Neural cell (in vitro differentiated cells): ENCODE data around the gene LURAP1L. TPM values are rescaled to one million over a fixed set of nuclear protein-coding genes. Genes with fewer than 3 reads are reported as not detected.

Experiments
- H2AFZ ChIP-seq: fragments of 200-600, 300-800 bp; sonication (generic), shearing (Covaris generic); 2 replicates; pipeline ENCODE4 v1.6.0; 2014; ENCODE audit warnings: low read depth, mild to moderate bottlenecking, antibody characterized with exemption, low read length, moderate library complexity
- H3F3A ChIP-seq: fragments of 200-600 bp; shearing (Covaris generic); 2 replicates; pipeline ENCODE4 v1.6.1; 2016; ENCODE audit warnings: mild to moderate bottlenecking, moderate library complexity, mixed read lengths, antibody characterized with exemption, low read length; ENCODE audit not compliant: insufficient read depth, poor library complexity, severe bottlenecking
- H3K27ac ChIP-seq: fragments of 200-600, 300-800 bp; sonication (generic), shearing (Covaris generic); 2 replicates; pipeline ENCODE4 v1.5.1; 2014; ENCODE audit warnings: mild to moderate bottlenecking, low read length, moderate library complexity
- H3K27me3 ChIP-seq: fragments of 300-800, 200-600 bp; sonication (generic), shearing (Covaris generic); 2 replicates; pipeline ENCODE4 v1.6.0; 2014; ENCODE audit warnings: mild to moderate bottlenecking, low read depth, low read length, moderate library complexity; ENCODE audit not compliant: insufficient read depth
- H3K36me3 ChIP-seq: fragments of 300-800, 200-600 bp; sonication (generic), shearing (Covaris generic); 2 replicates; pipeline ENCODE4 v1.5.1; 2014; ENCODE audit warnings: mild to moderate bottlenecking, antibody characterized with exemption, low read length, moderate library complexity; ENCODE audit not compliant: insufficient read depth
- H3K4me2 ChIP-seq: fragments of 300-800, 200-600 bp; sonication (generic), shearing (Covaris generic); 2 replicates; pipeline ENCODE4 v1.6.0; 2014; ENCODE audit warnings: mild to moderate bottlenecking, low read length
- H3K4me3 ChIP-seq: fragments of 300-800, 200-600 bp; sonication (generic), shearing (Covaris generic); 2 replicates; pipeline ENCODE4 v1.5.1; 2014; ENCODE audit warnings: mild to moderate bottlenecking, low read length, moderate library complexity
- H3K79me2 ChIP-seq: fragments of 200-600 bp; shearing (Covaris generic); replicated peaks from 2 replicates; pipeline ENCODE4 v1.6.0; 2014; ENCODE audit warnings: mild to moderate bottlenecking, low read length, moderate library complexity; ENCODE audit not compliant: insufficient read depth
- H3K9ac ChIP-seq: fragments of 300-800, 200-600 bp; sonication (generic), shearing (Covaris generic); 2 replicates; pipeline ENCODE4 v1.6.1; 2016; ENCODE audit warnings: mild to moderate bottlenecking, low read length, mixed read lengths
- H3K9me2 ChIP-seq: fragments of 200-600 bp; shearing (Covaris generic); 2 replicates; pipeline ENCODE4 v1.6.1; 2016; ENCODE audit warnings: mild to moderate bottlenecking, low read length, mixed read lengths; ENCODE audit not compliant: insufficient read depth
- H3K9me3 ChIP-seq: fragments of 200-600, 300-800 bp; sonication (generic), shearing (Covaris generic); 2 replicates; pipeline ENCODE4 v1.6.1; 2016; ENCODE audit warnings: mild to moderate bottlenecking, mixed run types, low read length, moderate library complexity, mixed read lengths
- H4K20me1 ChIP-seq: fragments of 200-600 bp; shearing (Covaris generic); 2 replicates; pipeline ENCODE4 v1.6.1; 2016; ENCODE audit warnings: mild to moderate bottlenecking, mixed run types; ENCODE audit not compliant: insufficient read depth
- CTCF ChIP-seq: fragments of 450-650 bp; IDR thresholded peaks from 2 replicates; pipeline ENCODE4 v1.5.1; 2014; ENCODE audit warnings: antibody characterized with exemption, mild to moderate bottlenecking, moderate library complexity; ENCODE audit not compliant: poor library complexity, severe bottlenecking
- EP300 ChIP-seq: fragments of 450-650 bp; conservative IDR thresholded peaks from 2 replicates; pipeline ENCODE4 v1.6.1; 2014; ENCODE audit warnings: antibody characterized with exemption, mild to moderate bottlenecking, moderate library complexity; ENCODE audit not compliant: poor library complexity, severe bottlenecking
- EZH2 ChIP-seq: fragments of 200-600, 300-800 bp; shearing (Covaris generic), sonication (generic); IDR thresholded peaks from 2 replicates; pipeline ENCODE4 v1.6.1; 2014; ENCODE audit warnings: antibody characterized with exemption, low read length, borderline replicate concordance, mild to moderate bottlenecking; ENCODE audit not compliant: insufficient read depth, poor library complexity, severe bottlenecking
- MXI1 ChIP-seq: fragments of 450-650 bp; conservative IDR thresholded peaks from 2 replicates; pipeline ENCODE4 v1.6.1; 2014; ENCODE audit warnings: antibody characterized with exemption, mild to moderate bottlenecking; ENCODE audit not compliant: poor library complexity, severe bottlenecking
- POLR2AphosphoS5 ChIP-seq: IDR thresholded peaks from 2 replicates; pipeline ENCODE4 v1.6.1; 2012
- RAD21 ChIP-seq: fragments of 450-650 bp; conservative IDR thresholded peaks from 2 replicates; pipeline ENCODE4 v1.6.1; 2014; ENCODE audit warnings: antibody characterized with exemption, mild to moderate bottlenecking, moderate library complexity
- SMC3 ChIP-seq: fragments of 450-650 bp; conservative IDR thresholded peaks from 2 replicates; pipeline ENCODE4 v1.6.1; 2014; ENCODE audit warnings: antibody characterized with exemption, mild to moderate bottlenecking, moderate library complexity; ENCODE audit not compliant: poor library complexity
- TAF1 ChIP-seq: IDR thresholded peaks from 2 replicates; pipeline ENCODE4 v1.6.1; 2012; ENCODE audit warnings: low read depth
- polyA plus RNA-seq: library from polyadenylated mRNA; depleted of rRNA; stranded (reverse); fragments of >200 nt; gene quantifications from 2 replicates; pipeline ENCODE4 v1.2.3, GENCODE V29; 2014
- TF ChIP-seq, protein P1 (sequence below): IDR thresholded peaks from 2 replicates; pipeline ENCODE4 v1.6.1; 2012; ENCODE audit warnings: borderline replicate concordance

Gene LURAP1L
- polyA plus RNA-seq, 1 donor from 2014 or later, result 0.59 TPM

GRCh38 chr9:12796601-12797000, 21.8 kb downstream of the LURAP1L start:
- Histone ChIP-seq H3K27me3 (no peaks in the 10 kb centered on the region), H3K36me3 (no peaks in the 10 kb centered on the region), H2AFZ (no peak overlapping the region), H3F3A (no peaks in the 10 kb centered on the region), H3K9ac (no peak overlapping the region), H3K27ac (no peak overlapping the region), H4K20me1 (no peaks in the 10 kb centered on the region), H3K4me3 (no peak overlapping the region), H3K4me2 (no peak overlapping the region), H3K9me3 (no peaks in the 10 kb centered on the region), H3K9me2 (no peaks in the 10 kb centered on the region), H3K79me2 (no peaks in the 10 kb centered on the region)
- TF ChIP-seq, protein P1, sequence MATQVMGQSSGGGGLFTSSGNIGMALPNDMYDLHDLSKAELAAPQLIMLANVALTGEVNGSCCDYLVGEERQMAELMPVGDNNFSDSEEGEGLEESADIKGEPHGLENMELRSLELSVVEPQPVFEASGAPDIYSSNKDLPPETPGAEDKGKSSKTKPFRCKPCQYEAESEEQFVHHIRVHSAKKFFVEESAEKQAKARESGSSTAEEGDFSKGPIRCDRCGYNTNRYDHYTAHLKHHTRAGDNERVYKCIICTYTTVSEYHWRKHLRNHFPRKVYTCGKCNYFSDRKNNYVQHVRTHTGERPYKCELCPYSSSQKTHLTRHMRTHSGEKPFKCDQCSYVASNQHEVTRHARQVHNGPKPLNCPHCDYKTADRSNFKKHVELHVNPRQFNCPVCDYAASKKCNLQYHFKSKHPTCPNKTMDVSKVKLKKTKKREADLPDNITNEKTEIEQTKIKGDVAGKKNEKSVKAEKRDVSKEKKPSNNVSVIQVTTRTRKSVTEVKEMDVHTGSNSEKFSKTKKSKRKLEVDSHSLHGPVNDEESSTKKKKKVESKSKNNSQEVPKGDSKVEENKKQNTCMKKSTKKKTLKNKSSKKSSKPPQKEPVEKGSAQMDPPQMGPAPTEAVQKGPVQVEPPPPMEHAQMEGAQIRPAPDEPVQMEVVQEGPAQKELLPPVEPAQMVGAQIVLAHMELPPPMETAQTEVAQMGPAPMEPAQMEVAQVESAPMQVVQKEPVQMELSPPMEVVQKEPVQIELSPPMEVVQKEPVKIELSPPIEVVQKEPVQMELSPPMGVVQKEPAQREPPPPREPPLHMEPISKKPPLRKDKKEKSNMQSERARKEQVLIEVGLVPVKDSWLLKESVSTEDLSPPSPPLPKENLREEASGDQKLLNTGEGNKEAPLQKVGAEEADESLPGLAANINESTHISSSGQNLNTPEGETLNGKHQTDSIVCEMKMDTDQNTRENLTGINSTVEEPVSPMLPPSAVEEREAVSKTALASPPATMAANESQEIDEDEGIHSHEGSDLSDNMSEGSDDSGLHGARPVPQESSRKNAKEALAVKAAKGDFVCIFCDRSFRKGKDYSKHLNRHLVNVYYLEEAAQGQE, result no peak
- TF ChIP-seq POLR2AphosphoS5, result no peak

DNA sequence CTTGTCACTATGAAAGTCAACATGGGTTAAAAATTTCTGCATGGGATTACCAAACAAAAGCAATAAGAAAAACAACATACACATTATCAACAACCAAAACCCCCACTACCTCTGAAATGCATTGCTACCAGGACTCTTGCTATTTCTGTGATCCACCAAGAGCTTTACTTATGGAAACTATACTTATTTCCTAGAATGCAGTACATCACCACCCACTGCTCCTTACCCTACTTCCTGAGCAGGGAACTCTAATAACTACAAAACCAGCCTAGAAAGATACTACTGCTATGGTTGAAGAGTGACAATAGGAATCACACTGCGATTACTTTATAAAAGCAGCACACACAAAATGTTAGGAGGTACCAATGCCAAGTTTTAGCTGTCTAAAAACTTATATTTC, 22.2 kb downstream of the LURAP1L start:
- TF ChIP-seq EZH2, result no peak
- TF ChIP-seq SMC3, result no peak
- TF ChIP-seq POLR2AphosphoS5, result no peak
- TF ChIP-seq EP300, result no peak
- TF ChIP-seq, protein P1, result no peak
- no peak for TF ChIP-seq TAF1
- TF ChIP-seq RAD21, result no peak
- no peak for TF ChIP-seq CTCF
- TF ChIP-seq MXI1, result no peak
- no peaks in the 10 kb centered on the region for H3K27me3 ChIP-seq
- H3K4me2 ChIP-seq, result no peak overlapping the region
- no peak overlapping the region for H2AFZ ChIP-seq
- no peaks in the 10 kb centered on the region for H3K9me3 ChIP-seq
- no peak overlapping the region for H3K9ac ChIP-seq
- H3F3A ChIP-seq, result no peaks in the 10 kb centered on the region
- no peak overlapping the region for H3K27ac ChIP-seq
- no peaks in the 10 kb centered on the region for H3K79me2 ChIP-seq
- no peaks in the 10 kb centered on the region for H3K9me2 ChIP-seq
- H3K36me3 ChIP-seq, result no peaks in the 10 kb centered on the region
- no peak overlapping the region for H3K4me3 ChIP-seq
- no peaks in the 10 kb centered on the region for H4K20me1 ChIP-seq
